ENCODE measurements around the gene RIPOR3. TPM values are rescaled to one million over a fixed set of nuclear protein-coding genes. Genes with fewer than 3 reads are reported as not detected.

The RIPOR3 gene
- 1.3 and 1.8 TPM in 2 replicates for total RNA-seq (2014; rRNA removed; shearing (Covaris generic))

- Histone ChIP-seq H3K4me1 (replicated peaks) (no peaks in the 10 kb centered on the region), H3K4me3 (no peak within 1 kb of the TSS), H3K27me3 (replicated peaks) (no peaks in the 10 kb centered on the region), H3K36me3 (no peaks in the 10 kb centered on the region), H3K9me3 (replicated peaks) (no peaks in the 10 kb centered on the region), H3K27ac (no peak within 1 kb of the TSS)
- DNase-seq (ENCODE audit: low read depth in 1 of 2, low spot score in 2 of 2) = no peak
Measured at GRCh38 chr20:50690650-50691572, at the start of gene RIPOR3. RIPOR3 (minus strand) TSS chr20:50691542; CDS start chr20:50691128, 414 bp downstream.

- DNase-seq (ENCODE audit: low read depth in 1 of 2, low spot score in 2 of 2) = no peak
- H3K36me3 ChIP-seq = no peaks in the 10 kb centered on the region
- no peaks in the 10 kb centered on the region for H3K27me3 ChIP-seq (replicated peaks)
- H3K4me1 ChIP-seq (replicated peaks) = peaks cover 22% of the 10 kb centered on the region
- H3K4me3 ChIP-seq = no peak overlapping the region
- no peak overlapping the region for H3K27ac ChIP-seq
- no peaks in the 10 kb centered on the region for H3K9me3 ChIP-seq (replicated peaks)
Measured at GRCh38 chr20:50737352-50737751, 46.0 kb upstream of the RIPOR3 start.

- Histone ChIP-seq H3K36me3 (no peaks in the 10 kb centered on the region), H3K4me1 (replicated peaks) (peaks cover 15% of the 10 kb centered on the region), H3K4me3 (no peak overlapping the region), H3K27me3 (replicated peaks) (no peaks in the 10 kb centered on the region), H3K27ac (no peak overlapping the region), H3K9me3 (replicated peaks) (no peaks in the 10 kb centered on the region)
- no peak for DNase-seq (ENCODE audit: low read depth in 1 of 2, low spot score in 2 of 2)
Measured at GRCh38 chr20:50735813-50736212, 44.5 kb upstream of the RIPOR3 start.

GRCh38 chr20:50734730-50735679 is 43.7 kb upstream of the RIPOR3 start:
- Histone ChIP-seq H3K27me3 (replicated peaks) (no peaks in the 10 kb centered on the region), H3K36me3 (no peaks in the 10 kb centered on the region), H3K4me3 (no peak overlapping the region), H3K4me1 (replicated peaks) (peaks cover 22% of the 10 kb centered on the region), H3K27ac (no peak overlapping the region), H3K9me3 (replicated peaks) (no peaks in the 10 kb centered on the region)
- DNase-seq (ENCODE audit: low read depth in 1 of 2, low spot score in 2 of 2) = no peak

GRCh38 chr20:50733644-50734349 is 42.5 kb upstream of the RIPOR3 start:
- Histone ChIP-seq H3K4me1 (replicated peaks) (peaks cover 33% of the 10 kb centered on the region), H3K27me3 (replicated peaks) (no peaks in the 10 kb centered on the region), H3K36me3 (no peaks in the 10 kb centered on the region), H3K9me3 (replicated peaks) (no peaks in the 10 kb centered on the region), H3K4me3 (no peak overlapping the region), H3K27ac (no peak overlapping the region)
- no peak for DNase-seq (ENCODE audit: low read depth in 1 of 2, low spot score in 2 of 2)

GRCh38 chr20:50731930-50732690 is 40.8 kb upstream of the RIPOR3 start:
- Histone ChIP-seq H3K4me1 (replicated peaks) (peaks cover 33% of the 10 kb centered on the region), H3K36me3 (no peaks in the 10 kb centered on the region), H3K4me3 (peak overlapping the region; percentile 69), H3K27ac (no peak overlapping the region), H3K9me3 (replicated peaks) (no peaks in the 10 kb centered on the region), H3K27me3 (replicated peaks) (no peaks in the 10 kb centered on the region)
- DNase-seq (ENCODE audit: low read depth in 1 of 2, low spot score in 2 of 2) = no peak

GRCh38 chr20:50731055-50731929 is 40.0 kb upstream of the RIPOR3 start, which contains the start of gene PARD6B:
PARD6B (plus strand) TSS chr20:50731580; CDS start chr20:50731787, 207 bp downstream.
- Histone ChIP-seq H3K36me3 (no peaks in the 10 kb centered on the region), H3K27ac (no peak within 1 kb of the TSS; the same call in 1 of the 2 replicates), H3K27me3 (replicated peaks) (no peaks in the 10 kb centered on the region), H3K4me3 (peak within 1 kb of the TSS; percentile 69), H3K4me1 (replicated peaks) (peaks cover 33% of the 10 kb centered on the region), H3K9me3 (replicated peaks) (no peaks in the 10 kb centered on the region)
- DNase-seq (ENCODE audit: low read depth in 1 of 2, low spot score in 2 of 2) = peak; percentile 97

GRCh38 chr20:50730765-50731054 is 39.4 kb upstream of the RIPOR3 start:
- Histone ChIP-seq H3K4me1 (replicated peaks) (peaks cover 30% of the 10 kb centered on the region), H3K27me3 (replicated peaks) (no peaks in the 10 kb centered on the region), H3K27ac (no peak overlapping the region; the same call in 1 of the 2 replicates), H3K36me3 (no peaks in the 10 kb centered on the region), H3K9me3 (replicated peaks) (no peaks in the 10 kb centered on the region), H3K4me3 (peak overlapping the region; percentile 69)
- no peak for DNase-seq (ENCODE audit: low read depth in 1 of 2, low spot score in 2 of 2)

GRCh38 chr20:50729901-50730764 is 38.8 kb upstream of the RIPOR3 start:
- DNase-seq (ENCODE audit: low read depth in 1 of 2, low spot score in 2 of 2) = no peak
- Histone ChIP-seq H3K9me3 (replicated peaks) (no peaks in the 10 kb centered on the region), H3K36me3 (no peaks in the 10 kb centered on the region), H3K27ac (no peak overlapping the region; the same call in 1 of the 2 replicates), H3K4me1 (replicated peaks) (peaks cover 31% of the 10 kb centered on the region), H3K4me3 (peak overlapping the region; percentile 69), H3K27me3 (replicated peaks) (no peaks in the 10 kb centered on the region)

GRCh38 chr20:50728981-50729874 is 37.9 kb upstream of the RIPOR3 start:
- peak in 1 of 2 experiments; percentile 53 for DNase-seq (ENCODE audit: low read depth in 1 of 2, low spot score in 2 of 2)
- no peaks in the 10 kb centered on the region for H3K27me3 ChIP-seq (replicated peaks)
- no peaks in the 10 kb centered on the region for H3K36me3 ChIP-seq
- peaks cover 40% of the 10 kb centered on the region for H3K4me1 ChIP-seq (replicated peaks)
- H3K9me3 ChIP-seq (replicated peaks) = no peaks in the 10 kb centered on the region
- H3K4me3 ChIP-seq = no peak overlapping the region
- no peak overlapping the region for H3K27ac ChIP-seq

Measured in SJSA1 (cell line).